Mucosa of stomach (tissue), 1 donor: ENCODE data around the gene PPP2R2C.

Source experiments
- H3K27me3 ChIP-seq: one replicate; pipeline ENCODE4 v1.7.0; 2013; ENCODE audit warnings: mild to moderate bottlenecking, low read length; ENCODE audit not compliant: control insufficient read depth, insufficient read depth
- H3K36me3 ChIP-seq: one replicate; pipeline ENCODE4 v1.7.0; 2013; ENCODE audit warnings: low read length; ENCODE audit not compliant: control insufficient read depth, insufficient read depth
- H3K4me1 ChIP-seq: one replicate; pipeline ENCODE4 v1.7.0; 2013; ENCODE audit warnings: mild to moderate bottlenecking, low read length; ENCODE audit not compliant: control insufficient read depth, insufficient read depth
- H3K4me3 ChIP-seq: one replicate; pipeline ENCODE4 v1.7.0; 2013; ENCODE audit warnings: low read length
- H3K9ac ChIP-seq: one replicate; pipeline ENCODE4 v1.7.0; 2013; ENCODE audit warnings: mild to moderate bottlenecking, low read length, moderate library complexity
- H3K9me3 ChIP-seq: one replicate; pipeline ENCODE4 v1.7.0; 2013; ENCODE audit warnings: mild to moderate bottlenecking, low read length, moderate library complexity; ENCODE audit not compliant: control insufficient read depth
- donor health status: Pancreatic carcinoma.

PPP2R2C gene

DNA sequence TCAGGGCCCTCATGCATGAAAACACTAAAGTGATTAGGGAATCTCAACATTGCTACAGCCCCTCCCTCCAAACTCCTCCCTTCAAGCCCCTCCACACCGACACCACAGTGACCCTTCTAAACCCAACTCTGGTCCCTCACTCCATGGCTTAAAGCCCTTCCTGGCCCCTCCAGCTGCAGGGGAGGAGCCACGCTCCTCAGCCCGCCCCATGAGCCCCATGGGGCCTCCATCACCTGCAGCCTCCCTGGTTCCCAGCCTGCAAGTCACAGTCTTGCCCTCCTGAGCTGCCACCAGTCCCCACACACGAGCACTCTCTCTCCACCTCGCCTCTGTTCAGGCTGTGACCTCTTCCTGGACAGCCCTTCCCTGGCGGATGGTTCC lies 31.2 kb downstream of the PPP2R2C start:
- Histone ChIP-seq H3K9me3 (no peaks in the 10 kb centered on the region), H3K27me3 (no peaks in the 10 kb centered on the region)

GRCh38 chr4:6440506-6441201 lies 31.8 kb downstream of the PPP2R2C start:
- no peaks in the 10 kb centered on the region for H3K36me3 ChIP-seq
- H3K9ac ChIP-seq = no peak overlapping the region
- H3K9me3 ChIP-seq = no peaks in the 10 kb centered on the region
- H3K4me3 ChIP-seq = no peak overlapping the region
- no peaks in the 10 kb centered on the region for H3K27me3 ChIP-seq
- H3K4me1 ChIP-seq = no peaks in the 10 kb centered on the region

More for the DNA sequence above, 31.2 kb downstream of the PPP2R2C start:
- no peaks in the 10 kb centered on the region for H3K4me1 ChIP-seq
- no peak overlapping the region for H3K4me3 ChIP-seq
- no peak overlapping the region for H3K9ac ChIP-seq
- H3K36me3 ChIP-seq = no peaks in the 10 kb centered on the region

DNA sequence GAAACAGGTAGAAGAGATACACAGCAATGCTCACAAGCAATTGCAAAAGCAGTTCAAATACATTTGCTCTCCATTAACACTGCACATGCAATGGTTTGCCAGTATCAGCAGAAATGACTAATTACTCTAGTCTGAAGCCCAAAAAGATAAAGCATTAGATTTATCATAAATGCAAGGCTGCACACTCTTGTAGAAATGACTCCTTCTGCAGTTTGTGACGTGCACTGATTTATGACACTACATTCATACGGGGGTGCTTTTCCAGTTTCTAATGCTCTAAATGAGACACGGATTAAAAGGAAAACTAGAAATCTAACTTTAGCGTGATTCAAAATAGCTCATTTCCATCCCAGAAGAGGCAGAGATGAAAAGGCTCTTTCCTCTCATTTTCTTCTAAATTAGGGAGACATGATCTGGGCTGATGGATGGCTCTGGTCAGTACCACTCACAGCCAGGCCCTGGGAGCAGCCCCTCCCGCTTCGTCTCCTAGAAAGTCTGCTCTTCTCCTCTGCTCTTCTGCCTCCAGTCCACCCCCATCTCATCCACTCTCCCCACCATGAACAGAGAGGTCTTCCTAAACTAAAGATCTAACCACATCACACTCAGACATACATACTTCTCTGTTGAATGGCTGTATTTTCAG lies 33.2 kb downstream of the PPP2R2C start:
- Histone ChIP-seq H3K9ac (no peak overlapping the region), H3K9me3 (no peaks in the 10 kb centered on the region), H3K4me3 (no peak overlapping the region), H3K4me1 (no peaks in the 10 kb centered on the region), H3K36me3 (no peaks in the 10 kb centered on the region), H3K27me3 (no peaks in the 10 kb centered on the region)

- no peaks in the 10 kb centered on the region for H3K4me1 ChIP-seq
Observed at GRCh38 chr4:6437826-6438238, 34.6 kb downstream of the PPP2R2C start.

GRCh38 chr4:6435010-6435409 lies 37.4 kb downstream of the PPP2R2C start:
- Histone ChIP-seq H3K9ac (no peak overlapping the region), H3K27me3 (peaks cover 3% of the 10 kb centered on the region), H3K36me3 (no peaks in the 10 kb centered on the region), H3K4me3 (no peak overlapping the region), H3K4me1 (no peaks in the 10 kb centered on the region), H3K9me3 (no peaks in the 10 kb centered on the region)

More at GRCh38 chr4:6437826-6438238, 34.6 kb downstream of the PPP2R2C start:
- Histone ChIP-seq H3K27me3 (no peaks in the 10 kb centered on the region), H3K4me3 (no peak overlapping the region), H3K9me3 (no peaks in the 10 kb centered on the region), H3K9ac (no peak overlapping the region), H3K36me3 (no peaks in the 10 kb centered on the region)

GRCh38 chr4:6430927-6431326 lies 41.5 kb downstream of the PPP2R2C start:
- Histone ChIP-seq H3K4me1 (no peaks in the 10 kb centered on the region), H3K27me3 (peaks cover 3% of the 10 kb centered on the region), H3K4me3 (no peak overlapping the region), H3K9me3 (no peaks in the 10 kb centered on the region), H3K9ac (no peak overlapping the region), H3K36me3 (no peaks in the 10 kb centered on the region)

DNA sequence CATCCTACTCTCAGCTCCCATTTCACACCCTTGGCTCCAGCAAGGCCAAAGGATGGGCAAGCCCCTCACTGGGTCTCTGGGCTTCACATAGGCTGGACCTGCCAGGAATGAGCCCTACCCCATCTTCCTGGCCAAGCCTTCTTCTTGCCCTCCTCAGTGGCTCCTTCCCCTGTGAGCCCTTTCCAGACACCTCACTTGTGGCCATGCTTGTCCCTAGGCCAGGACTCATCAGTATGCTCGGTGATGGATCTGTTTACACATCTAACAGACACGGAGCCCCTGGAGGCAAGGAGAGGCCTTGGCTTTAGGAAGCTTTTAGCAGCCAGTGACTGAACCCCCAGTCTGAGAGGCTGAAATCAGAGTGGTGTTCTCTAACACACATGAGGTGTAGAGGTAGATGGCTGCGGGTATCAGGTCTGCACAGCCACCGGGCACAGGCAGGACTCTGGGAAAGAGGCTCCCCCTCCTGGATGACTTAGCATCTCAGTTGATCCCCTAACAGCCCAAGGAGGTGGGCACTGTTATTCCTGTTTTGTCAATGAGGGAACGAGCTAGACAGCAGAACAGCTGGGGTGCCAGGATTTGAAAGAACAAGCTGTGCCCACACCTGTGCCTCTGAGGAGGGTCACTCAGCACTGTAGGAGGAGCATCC lies 44.8 kb downstream of the PPP2R2C start:
- Histone ChIP-seq H3K27me3 (peaks cover 3% of the 10 kb centered on the region), H3K9ac (no peak overlapping the region), H3K9me3 (no peaks in the 10 kb centered on the region)

GRCh38 chr4:6426571-6427438 lies 45.6 kb downstream of the PPP2R2C start:
- no peak overlapping the region for H3K4me3 ChIP-seq
- no peaks in the 10 kb centered on the region for H3K4me1 ChIP-seq
- H3K9me3 ChIP-seq = no peaks in the 10 kb centered on the region
- no peak overlapping the region for H3K9ac ChIP-seq
- no peaks in the 10 kb centered on the region for H3K27me3 ChIP-seq
- no peaks in the 10 kb centered on the region for H3K36me3 ChIP-seq

More for the DNA sequence above, 44.8 kb downstream of the PPP2R2C start:
- no peaks in the 10 kb centered on the region for H3K4me1 ChIP-seq
- H3K36me3 ChIP-seq = no peaks in the 10 kb centered on the region
- no peak overlapping the region for H3K4me3 ChIP-seq

DNA sequence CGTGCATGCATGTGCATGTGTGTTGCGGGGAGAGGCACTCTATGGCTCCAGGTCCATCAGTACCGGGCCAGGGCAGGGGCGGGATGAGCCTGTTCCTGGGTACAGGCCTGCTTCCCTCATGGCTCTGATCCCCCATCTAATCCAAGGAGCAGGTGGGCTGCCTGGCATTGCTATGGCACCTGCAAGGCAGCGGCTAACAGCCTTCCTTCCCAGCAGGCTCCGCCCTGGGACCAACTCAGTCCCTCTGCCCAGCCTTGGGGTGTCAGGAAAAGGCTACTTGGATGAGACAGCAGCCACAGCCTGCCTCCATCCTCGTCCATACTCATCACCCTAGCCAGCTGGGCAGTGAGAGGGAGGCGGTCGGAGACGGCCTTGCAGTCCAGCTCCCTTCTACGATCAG lies 46.5 kb downstream of the PPP2R2C start:
- Histone ChIP-seq H3K4me1 (no peaks in the 10 kb centered on the region), H3K9ac (no peak overlapping the region), H3K27me3 (no peaks in the 10 kb centered on the region), H3K4me3 (no peak overlapping the region), H3K36me3 (no peaks in the 10 kb centered on the region), H3K9me3 (no peaks in the 10 kb centered on the region)

- H3K9me3 ChIP-seq = no peaks in the 10 kb centered on the region
- no peak overlapping the region for H3K4me3 ChIP-seq
- H3K9ac ChIP-seq = no peak overlapping the region
- H3K4me1 ChIP-seq = no peaks in the 10 kb centered on the region
- H3K27me3 ChIP-seq = no peaks in the 10 kb centered on the region
- H3K36me3 ChIP-seq = no peaks in the 10 kb centered on the region
Observed at GRCh38 chr4:6425336-6425735, 47.1 kb downstream of the PPP2R2C start.

DNA sequence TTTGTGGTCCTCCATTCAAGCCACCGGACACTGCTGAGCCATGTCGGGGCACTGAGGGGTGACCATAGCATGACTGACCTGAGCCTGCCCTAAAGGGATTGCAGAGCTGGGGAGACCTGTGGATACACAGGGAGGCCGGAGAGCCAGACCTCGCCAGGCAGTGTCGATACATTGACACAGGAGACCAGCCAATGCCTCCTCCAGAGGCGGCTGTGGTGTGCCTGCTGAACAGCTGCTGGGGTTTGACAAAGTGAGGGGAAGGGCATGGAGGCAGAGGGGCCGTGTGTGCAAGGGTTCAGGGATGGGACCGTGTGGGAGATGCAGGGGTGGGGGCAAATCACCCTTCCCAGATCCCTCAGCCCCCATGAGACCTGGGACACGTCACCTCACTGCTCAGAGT lies 48.0 kb downstream of the PPP2R2C start:
- H3K4me3 ChIP-seq = no peak overlapping the region
- no peak overlapping the region for H3K9ac ChIP-seq
- no peaks in the 10 kb centered on the region for H3K36me3 ChIP-seq
- no peaks in the 10 kb centered on the region for H3K4me1 ChIP-seq
- H3K27me3 ChIP-seq = no peaks in the 10 kb centered on the region
- no peaks in the 10 kb centered on the region for H3K9me3 ChIP-seq
